ENCODE data around the gene BMP8A. TPM values are rescaled to one million over a fixed set of nuclear protein-coding genes. Genes with fewer than 3 reads are reported as not detected.
"Not testable (repeated sequence)": the region's sequence is repeated elsewhere in the genome, so short reads cannot be mapped to it uniquely, and the experiment has no call there.

The BMP8A gene
- polyA plus RNA-seq, 2 of the 4 experiments (the other 2 are of a cell fraction), result 0.13 TPM; not detected in 1

DNA sequence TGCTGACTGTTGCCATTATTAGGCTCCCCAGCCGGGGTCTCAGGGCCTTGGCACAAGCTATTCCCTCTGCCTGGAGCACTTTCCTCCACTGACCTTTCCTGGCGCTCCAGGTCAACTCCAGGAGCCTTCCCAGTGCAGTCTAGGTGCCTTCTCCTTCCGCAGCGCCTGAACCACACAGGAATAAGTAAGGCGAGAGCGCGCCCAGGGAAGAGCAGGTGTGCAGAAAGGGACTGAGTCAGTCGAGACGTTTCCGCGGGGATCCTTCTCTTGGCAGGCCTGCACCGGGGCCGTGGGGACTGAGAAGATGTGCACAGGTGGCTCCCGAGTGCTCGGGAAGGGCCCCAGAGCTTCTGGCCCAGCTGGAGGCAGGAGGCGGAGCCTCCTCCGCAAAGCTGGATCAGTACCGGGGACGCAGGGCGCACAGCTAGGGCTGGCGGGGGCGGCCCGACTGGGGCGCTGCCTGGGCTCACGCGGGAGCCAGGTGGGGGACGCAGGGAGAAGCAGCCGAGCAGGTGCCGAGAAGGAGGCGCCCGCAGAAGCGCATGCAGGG is 765 bp upstream of the BMP8A start:
- FAIRE-seq (no peak), ATAC-seq (peak; percentile 46), DNase-seq (ENCODE audit: low read depth in 1 of 2, low spot score in 1 of 2) (peak in 1 of 2 experiments; percentile 11)
- H3K4me3 ChIP-seq, result peak overlapping the region; percentile 74
- ChIA-PET CTCF (interaction anchor here (1.5 kb wide), 1 partner anchor 9 kb away, joined by 3 read pairs; no protein-coding TSS in a partner anchor), POLR2A (no interaction called here)
- H3K4me2 ChIP-seq, result peak overlapping the region; percentile 96
- H3K27ac ChIP-seq, result peak overlapping the region; percentile 58 to 77; a peak in 5 of 6 replicates
- no peaks in the 10 kb centered on the region for H3K4me1 ChIP-seq
- WGBS (ENCODE audit: missing lambda C conversion rate), result 28% methylated on average over 13 of the region's 32 CpGs
- H3K9me3 ChIP-seq, result no peaks in the 10 kb centered on the region
- TF ChIP-seq POLR2AphosphoS2 (conservative IDR thresholded peaks at IDR 0.05; ENCODE audit: low read length), result no peak
- no peak for TF ChIP-seq E2F6 (IDR thresholded peaks at IDR 0.05; ENCODE audit: borderline replicate concordance, low read depth)
- TF ChIP-seq HDAC2 (IDR thresholded peaks at IDR 0.05), result no peak
- no peak for TF ChIP-seq HMGXB4 (CRISPR knock-in tag; IDR thresholded peaks at IDR 0.05; ENCODE audit: borderline replicate concordance)
- TF ChIP-seq KDM1A (IDR thresholded peaks at IDR 0.05; ENCODE audit: low read depth), result no peak
- no peak for TF ChIP-seq JUNB (IDR thresholded peaks at IDR 0.05)
- no peak for TF ChIP-seq RCOR1 (IDR thresholded peaks at IDR 0.05; ENCODE audit: low read depth, low read length)
- TF ChIP-seq CEBPB (IDR thresholded peaks at IDR 0.05), result no peak
- no peak for TF ChIP-seq FOSB (CRISPR knock-in tag; IDR thresholded peaks at IDR 0.05)
- no peak for TF ChIP-seq NFE2L2 (conservative IDR thresholded peaks at IDR 0.05; ENCODE audit: low read length)
- no peak for TF ChIP-seq TP53 (CRISPR knock-in tag; IDR thresholded peaks at IDR 0.05)
- no peak for TF ChIP-seq JUN (IDR thresholded peaks at IDR 0.05)
- TF ChIP-seq ESRRA (IDR thresholded peaks at IDR 0.05; ENCODE audit: borderline replicate concordance, low read length), result no peak
- no peak for TF ChIP-seq ZFP36 (IDR thresholded peaks at IDR 0.05; ENCODE audit: borderline replicate concordance, partially characterized antibody)

DNA sequence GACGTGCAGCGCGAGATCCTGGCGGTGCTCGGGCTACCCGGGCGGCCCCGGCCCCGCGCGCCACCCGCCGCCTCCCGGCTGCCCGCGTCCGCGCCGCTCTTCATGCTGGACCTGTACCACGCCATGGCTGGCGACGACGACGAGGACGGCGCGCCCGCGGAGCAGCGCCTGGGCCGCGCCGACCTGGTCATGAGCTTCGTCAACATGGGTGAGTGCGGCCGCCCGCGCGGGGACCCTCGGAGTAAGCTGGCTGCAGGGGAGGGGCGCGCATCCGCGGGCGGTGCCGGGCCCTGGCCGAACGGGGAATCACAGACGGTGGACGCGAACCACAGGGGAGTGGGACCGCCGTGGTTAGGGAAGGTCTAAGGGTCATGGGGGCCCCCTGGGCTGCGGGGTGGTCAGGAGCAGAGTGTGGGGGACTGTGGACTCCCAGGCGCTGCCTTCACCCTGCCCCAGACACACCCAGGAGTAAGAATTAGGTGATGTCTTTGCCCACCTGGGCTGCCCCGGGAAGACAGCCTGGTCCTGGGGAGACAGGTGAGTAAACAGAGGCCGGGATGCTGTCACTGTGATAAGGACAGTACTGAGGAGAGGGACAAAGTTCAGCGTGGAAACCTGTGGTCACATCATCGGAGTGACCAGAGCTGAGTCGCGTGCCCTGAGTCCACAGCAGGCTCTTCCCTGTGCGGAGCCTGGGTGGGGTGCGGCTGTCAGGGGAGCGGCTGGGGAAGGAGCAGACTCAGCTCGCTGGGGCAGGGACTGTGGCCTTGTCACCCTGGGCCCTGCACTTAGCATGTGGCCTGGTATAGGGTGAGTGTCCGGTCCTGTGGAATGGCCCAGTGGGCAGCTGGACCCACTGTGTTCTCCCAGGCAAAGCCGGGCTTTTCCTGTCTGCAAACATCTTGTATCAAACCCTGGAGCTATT is 944 bp downstream of the BMP8A start:
- H3K4me2 ChIP-seq, result peak overlapping the region; percentile 96; the same call in 2 of the 3 replicates
- H3K27ac ChIP-seq; H3K9me3 ChIP-seq; H3K4me3 ChIP-seq; ATAC-seq; DNase-seq (ENCODE audit: low read depth in 1 of 2, low spot score in 1 of 2); H3K4me1 ChIP-seq; POLR2A ChIA-PET; FAIRE-seq: not testable (repeated sequence)
- CTCF ChIA-PET, result interaction anchor here (1.0 to 1.1 kb wide), 2 partner anchors 11 to 46 kb away, joined by 3 read pairs; no protein-coding TSS in a partner anchor
- 90% methylated on average over 45 of the region's 67 CpGs for WGBS (ENCODE audit: missing lambda C conversion rate)

DNA sequence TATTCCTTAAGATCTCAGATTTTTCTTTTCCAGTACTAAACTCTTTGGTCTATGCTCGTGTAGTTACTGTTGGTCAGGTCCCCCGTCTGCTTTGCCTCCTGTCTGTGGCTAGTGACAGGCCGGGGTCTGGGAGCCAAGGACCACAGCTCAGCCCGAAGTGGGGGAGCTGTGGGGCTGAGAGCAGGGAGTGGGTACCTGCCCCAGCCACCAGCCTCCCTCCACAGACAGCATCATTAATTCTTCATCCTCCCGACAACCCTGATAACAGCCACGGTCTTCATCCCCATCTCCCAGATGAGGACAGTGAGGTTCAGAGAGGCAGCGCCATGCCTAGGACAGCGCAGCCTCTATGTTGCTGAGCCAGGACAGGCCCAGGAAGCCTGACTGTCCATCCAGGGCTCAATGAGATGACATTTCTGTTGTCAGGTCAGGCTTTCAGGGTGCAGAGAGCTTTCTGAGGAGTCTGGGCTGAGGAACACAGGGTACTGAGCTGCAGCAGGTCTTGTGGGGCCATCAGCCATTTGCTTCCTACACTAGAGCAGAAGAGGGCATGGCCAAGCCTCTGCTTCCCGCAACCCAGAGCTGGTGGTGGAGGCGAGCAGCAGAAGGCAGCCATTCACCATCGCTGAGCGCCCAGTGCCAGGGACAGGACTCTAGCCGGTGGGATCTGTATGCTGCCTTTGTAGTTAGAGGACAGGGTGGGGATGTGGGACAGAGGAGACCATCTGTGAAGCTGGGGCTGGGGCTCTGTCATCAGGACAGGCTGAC is 1.8 kb downstream of the BMP8A start:
- CTCF ChIA-PET, result interaction anchor here (1.1 kb wide), 1 partner anchor 10 kb away, joined by 3 read pairs; no protein-coding TSS in a partner anchor
- H3K4me3 ChIP-seq; H3K9me3 ChIP-seq; H3K27ac ChIP-seq; FAIRE-seq; ATAC-seq; H3K4me1 ChIP-seq; H3K4me2 ChIP-seq; POLR2A ChIA-PET; DNase-seq (ENCODE audit: low read depth in 1 of 2, low spot score in 1 of 2): not testable (repeated sequence)
- WGBS (ENCODE audit: missing lambda C conversion rate), result 82% methylated on average over 8 of the region's 13 CpGs
